ENCODE data around the gene NCKAP5. TPM values are rescaled to one million over a fixed set of nuclear protein-coding genes. Genes with fewer than 3 reads are reported as not detected.

Gene NCKAP5
- total RNA-seq, 1 donor from 2014 or later, result 0.26 TPM

DNA sequence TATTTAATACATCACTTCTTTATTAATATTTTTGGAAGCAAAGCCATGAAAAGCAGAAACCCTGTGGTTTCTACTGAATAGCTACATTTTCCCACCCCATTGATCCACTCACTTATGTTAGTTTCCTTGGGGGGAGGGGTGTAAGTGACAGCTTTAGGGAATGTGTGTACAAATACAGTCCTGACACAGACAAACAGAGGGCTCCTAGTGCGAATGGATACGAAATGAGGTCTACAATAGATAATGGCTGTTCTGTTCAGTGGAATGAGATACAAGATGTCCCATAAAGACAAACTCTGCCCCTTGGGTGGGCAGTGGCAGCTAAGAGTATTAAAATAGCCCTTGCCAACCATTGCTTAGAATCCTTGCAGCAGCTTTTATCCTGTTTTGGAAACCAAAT is 312.9 kb downstream of the NCKAP5 start:
- no peaks in the 10 kb centered on the region for H3K36me3 ChIP-seq (ENCODE audit: control insufficient read depth, insufficient read depth, low read length)
- no peak for FAIRE-seq
- TF ChIP-seq CTCF (IDR thresholded peaks at IDR 0.05; ENCODE audit: insufficient read depth, low read length, severe bottlenecking), result no peak
- no peak for DNase-seq (ENCODE audit: low read depth)
- H3K27me3 ChIP-seq (ENCODE audit: control insufficient read depth, insufficient read depth, low read length), result no peaks in the 10 kb centered on the region
- H3K4me3 ChIP-seq (ENCODE audit: low read depth, low read length), result no peak overlapping the region

DNA sequence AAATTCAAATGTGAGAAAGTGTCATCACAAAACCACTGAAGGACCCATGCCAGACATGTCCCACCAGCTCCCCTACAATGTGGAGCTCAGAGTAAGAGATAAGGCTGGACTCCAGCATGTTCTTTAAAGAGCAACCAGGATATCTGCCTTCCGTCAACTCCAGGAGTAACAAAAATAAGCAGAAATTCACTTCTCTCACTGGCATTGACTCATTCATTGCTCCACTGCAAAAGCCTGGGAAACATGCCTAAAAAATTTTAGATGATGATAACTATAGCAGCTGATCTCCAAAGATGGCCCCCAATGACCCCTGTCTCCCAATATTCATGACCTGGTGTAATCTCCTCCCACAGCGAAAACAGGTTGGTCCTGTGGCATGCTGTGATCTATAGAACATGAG is 314.5 kb downstream of the NCKAP5 start:
- no peak for FAIRE-seq
- TF ChIP-seq CTCF (IDR thresholded peaks at IDR 0.05; ENCODE audit: insufficient read depth, low read length, severe bottlenecking), result no peak

GRCh38 chr2:133252780-133253355 is 315.4 kb downstream of the NCKAP5 start:
- Histone ChIP-seq H3K4me3 (ENCODE audit: low read depth, low read length) (no peak overlapping the region), H3K36me3 (ENCODE audit: control insufficient read depth, insufficient read depth, low read length) (no peaks in the 10 kb centered on the region), H3K27me3 (ENCODE audit: control insufficient read depth, insufficient read depth, low read length) (no peaks in the 10 kb centered on the region)
- no peak for TF ChIP-seq CTCF (IDR thresholded peaks at IDR 0.05; ENCODE audit: insufficient read depth, low read length, severe bottlenecking)
- FAIRE-seq (no peak), DNase-seq (ENCODE audit: low read depth) (no peak)

More for the DNA sequence above, 314.5 kb downstream of the NCKAP5 start:
- Histone ChIP-seq H3K36me3 (ENCODE audit: control insufficient read depth, insufficient read depth, low read length) (no peaks in the 10 kb centered on the region), H3K4me3 (ENCODE audit: low read depth, low read length) (no peak overlapping the region), H3K27me3 (ENCODE audit: control insufficient read depth, insufficient read depth, low read length) (no peaks in the 10 kb centered on the region)
- DNase-seq (ENCODE audit: low read depth), result no peak

- no peak for TF ChIP-seq CTCF (IDR thresholded peaks at IDR 0.05; ENCODE audit: insufficient read depth, low read length, severe bottlenecking)
- no peaks in the 10 kb centered on the region for H3K27me3 ChIP-seq (ENCODE audit: control insufficient read depth, insufficient read depth, low read length)
- DNase-seq (ENCODE audit: low read depth) (peak; percentile 27), FAIRE-seq (no peak)
- H3K36me3 ChIP-seq (ENCODE audit: control insufficient read depth, insufficient read depth, low read length), result no peaks in the 10 kb centered on the region
- no peak overlapping the region for H3K4me3 ChIP-seq (ENCODE audit: low read depth, low read length)
These were observed 318.9 kb downstream of the NCKAP5 start for GRCh38 chr2:133249362-133249761.

GRCh38 chr2:133248264-133248663 is 320.0 kb downstream of the NCKAP5 start:
- no peak for TF ChIP-seq CTCF (IDR thresholded peaks at IDR 0.05; ENCODE audit: insufficient read depth, low read length, severe bottlenecking)
- DNase-seq (ENCODE audit: low read depth) (no peak), FAIRE-seq (no peak)
- H3K4me3 ChIP-seq (ENCODE audit: low read depth, low read length), result no peak overlapping the region
- no peaks in the 10 kb centered on the region for H3K36me3 ChIP-seq (ENCODE audit: control insufficient read depth, insufficient read depth, low read length)
- H3K27me3 ChIP-seq (ENCODE audit: control insufficient read depth, insufficient read depth, low read length), result no peaks in the 10 kb centered on the region

- H3K27me3 ChIP-seq (ENCODE audit: control insufficient read depth, insufficient read depth, low read length), result no peaks in the 10 kb centered on the region
- TF ChIP-seq CTCF (IDR thresholded peaks at IDR 0.05; ENCODE audit: insufficient read depth, low read length, severe bottlenecking), result no peak
- H3K36me3 ChIP-seq (ENCODE audit: control insufficient read depth, insufficient read depth, low read length), result no peaks in the 10 kb centered on the region
- no peak for FAIRE-seq
- no peak overlapping the region for H3K4me3 ChIP-seq (ENCODE audit: low read depth, low read length)
- peak; percentile 20 for DNase-seq (ENCODE audit: low read depth)
These were observed 320.6 kb downstream of the NCKAP5 start for GRCh38 chr2:133247631-133248030.

Data from bronchial epithelial cell (primary cell).